Measurements from ENCODE around the gene TMCO4.
"Not testable (repeated sequence)": the region's sequence is repeated elsewhere in the genome, so short reads cannot be mapped to it uniquely, and the experiment has no call there.

- TF ChIP-seq, protein P1, sequence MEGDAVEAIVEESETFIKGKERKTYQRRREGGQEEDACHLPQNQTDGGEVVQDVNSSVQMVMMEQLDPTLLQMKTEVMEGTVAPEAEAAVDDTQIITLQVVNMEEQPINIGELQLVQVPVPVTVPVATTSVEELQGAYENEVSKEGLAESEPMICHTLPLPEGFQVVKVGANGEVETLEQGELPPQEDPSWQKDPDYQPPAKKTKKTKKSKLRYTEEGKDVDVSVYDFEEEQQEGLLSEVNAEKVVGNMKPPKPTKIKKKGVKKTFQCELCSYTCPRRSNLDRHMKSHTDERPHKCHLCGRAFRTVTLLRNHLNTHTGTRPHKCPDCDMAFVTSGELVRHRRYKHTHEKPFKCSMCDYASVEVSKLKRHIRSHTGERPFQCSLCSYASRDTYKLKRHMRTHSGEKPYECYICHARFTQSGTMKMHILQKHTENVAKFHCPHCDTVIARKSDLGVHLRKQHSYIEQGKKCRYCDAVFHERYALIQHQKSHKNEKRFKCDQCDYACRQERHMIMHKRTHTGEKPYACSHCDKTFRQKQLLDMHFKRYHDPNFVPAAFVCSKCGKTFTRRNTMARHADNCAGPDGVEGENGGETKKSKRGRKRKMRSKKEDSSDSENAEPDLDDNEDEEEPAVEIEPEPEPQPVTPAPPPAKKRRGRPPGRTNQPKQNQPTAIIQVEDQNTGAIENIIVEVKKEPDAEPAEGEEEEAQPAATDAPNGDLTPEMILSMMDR (IDR thresholded peaks at IDR 0.05; ENCODE audit: low read length): not testable (repeated sequence)
- not testable (repeated sequence) for TF ChIP-seq EZH2 (IDR thresholded peaks at IDR 0.05; ENCODE audit: borderline replicate concordance, low read length)
Observed at GRCh38 chr1:19847334-19847733, 47.6 kb upstream of the TMCO4 start.
